Amniotic epithelial cell (primary cell): ENCODE results near the gene PDCD1.

Source experiments
- DNase-seq: peaks from one replicate; pipeline ENCODE4 v3.0.0-alpha.2; 2010; ENCODE audit warnings: low read depth

PDCD1 gene

GRCh38 chr2:241813644-241814392, 44.9 kb downstream of the PDCD1 start:
- no peak for DNase-seq

GRCh38 chr2:241812730-241813643, 45.7 kb downstream of the PDCD1 start:
- DNase-seq: no peak

GRCh38 chr2:241811952-241812729, 46.6 kb downstream of the PDCD1 start:
- no peak for DNase-seq

- DNase-seq: no peak
Measured at GRCh38 chr2:241811201-241811951, 47.3 kb downstream of the PDCD1 start.

- no peak for DNase-seq
Measured at GRCh38 chr2:241810307-241811200, 48.1 kb downstream of the PDCD1 start.

- DNase-seq: no peak
Measured at GRCh38 chr2:241809383-241810306, 49.0 kb downstream of the PDCD1 start.

GRCh38 chr2:241808721-241809382, 49.8 kb downstream of the PDCD1 start, which contains the start of gene NEU4:
TSS of gene NEU4 (plus strand) at chr2:241809193. CDS start at chr2:241814485, 5,292 bp downstream.
- DNase-seq: no peak

GRCh38 chr2:241808051-241808720, 50.5 kb downstream of the PDCD1 start:
- DNase-seq: peak; percentile 74

- DNase-seq: peak; percentile 43
Measured at GRCh38 chr2:241806217-241806616, 52.5 kb downstream of the PDCD1 start.

- DNase-seq: peak; percentile 79
Measured at GRCh38 chr2:241804326-241805229, 54.1 kb downstream of the PDCD1 start.

GRCh38 chr2:241803387-241804325, 55.0 kb downstream of the PDCD1 start:
- DNase-seq: peak; percentile 71

- DNase-seq: no peak
Measured at GRCh38 chr2:241802421-241803318, 56.0 kb downstream of the PDCD1 start.

GRCh38 chr2:241801611-241802420, 56.9 kb downstream of the PDCD1 start:
- DNase-seq: no peak
